ENCODE results near the gene NR4A1. TPM values are rescaled to one million over a fixed set of nuclear protein-coding genes. Genes with fewer than 3 reads are reported as not detected.

NR4A1 gene
- total RNA-seq, 3 donors from 2014 or later, result 16.2 to 123 (median 44.6) TPM

DNA sequence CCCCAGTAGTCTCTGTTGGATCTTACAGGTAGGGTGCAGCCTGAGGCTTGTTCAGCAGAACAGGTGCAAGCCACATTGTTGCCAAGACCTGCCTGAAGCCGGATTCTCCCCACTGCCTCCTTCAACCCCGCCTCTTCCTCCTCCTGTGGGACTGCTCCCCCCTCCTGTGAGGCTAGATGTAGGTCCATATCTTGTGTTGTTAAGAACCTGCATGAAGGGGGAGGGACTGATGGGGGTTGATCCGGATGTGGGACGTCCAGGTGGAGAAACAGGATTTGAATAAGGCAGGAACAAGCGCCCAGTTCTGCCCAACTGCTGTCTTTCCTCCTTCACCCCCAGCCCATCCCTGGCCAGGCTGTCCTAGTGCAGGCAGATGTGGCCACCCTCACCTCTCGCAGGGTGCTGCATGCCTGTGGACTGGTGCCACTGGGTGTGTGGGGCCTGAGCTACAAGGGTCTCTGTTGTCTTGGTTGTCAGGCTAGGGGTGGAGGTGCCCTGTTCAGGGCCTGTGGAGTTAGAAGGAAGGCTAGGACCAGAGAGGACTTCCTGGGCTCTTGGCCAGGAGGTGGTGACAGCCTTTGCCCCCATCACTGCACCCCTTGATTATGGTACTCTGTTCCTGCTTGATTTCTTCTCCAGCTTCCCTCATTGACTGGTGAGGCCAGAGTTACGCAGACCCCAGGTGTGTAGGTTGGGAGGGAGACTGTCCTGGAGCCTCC, 1.4 kb downstream of the NR4A1 start:
- intact Hi-C loops (cut with DNase I, micrococcal nuclease), result no loop called here
- ATAC-seq (peak; percentile 35), DNase-seq (peak; percentile 71 to 83 (median 79))

DNA sequence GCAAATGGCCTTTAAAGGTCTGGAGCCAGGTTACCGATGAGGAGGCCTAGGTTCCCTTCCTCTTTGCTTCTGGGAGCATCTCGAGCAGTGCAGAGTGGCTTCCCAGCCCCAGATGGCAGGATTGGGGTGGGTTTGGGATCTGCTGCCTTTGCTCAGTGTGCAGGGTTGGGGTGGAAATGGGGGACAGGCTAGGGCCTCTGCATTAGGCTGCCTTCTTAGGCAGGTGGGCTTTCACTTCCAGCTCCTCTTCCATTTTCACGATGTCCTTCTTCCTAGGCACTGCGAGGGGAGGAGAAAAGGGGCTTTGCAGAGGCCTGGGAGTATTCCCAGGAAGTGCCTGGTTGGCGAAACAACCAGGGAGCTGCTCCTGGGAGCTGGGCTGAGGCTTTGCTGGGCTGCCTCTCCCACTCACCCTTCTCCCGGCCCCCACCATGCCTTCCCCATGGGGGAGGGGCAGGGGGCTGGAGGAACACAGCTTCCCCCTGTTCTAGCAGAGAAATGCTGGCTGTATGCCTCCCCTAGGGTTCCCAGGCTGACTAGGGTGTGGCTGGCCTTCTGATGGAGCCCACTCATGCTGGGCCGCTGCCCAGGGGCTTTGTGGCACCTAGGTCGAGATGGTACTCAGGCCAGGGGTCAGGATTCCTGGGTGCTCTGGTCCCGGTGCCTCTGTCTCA, 2.4 kb downstream of the NR4A1 start:
- DNase-seq (peak in 1 of 3 donors; percentile 42), ATAC-seq (no peak)
- no peaks in the 10 kb centered on the region for H3K9me3 ChIP-seq
- H3K36me3 ChIP-seq (ENCODE audit: low read depth), result no peaks in the 10 kb centered on the region
- no peak overlapping the region for H3K4me3 ChIP-seq
- intact Hi-C loops (cut with DNase I, micrococcal nuclease), result no loop called here
- H3K4me1 ChIP-seq (ENCODE audit: low read depth), result peaks cover 28% of the 10 kb centered on the region
- TF ChIP-seq, protein P1, sequence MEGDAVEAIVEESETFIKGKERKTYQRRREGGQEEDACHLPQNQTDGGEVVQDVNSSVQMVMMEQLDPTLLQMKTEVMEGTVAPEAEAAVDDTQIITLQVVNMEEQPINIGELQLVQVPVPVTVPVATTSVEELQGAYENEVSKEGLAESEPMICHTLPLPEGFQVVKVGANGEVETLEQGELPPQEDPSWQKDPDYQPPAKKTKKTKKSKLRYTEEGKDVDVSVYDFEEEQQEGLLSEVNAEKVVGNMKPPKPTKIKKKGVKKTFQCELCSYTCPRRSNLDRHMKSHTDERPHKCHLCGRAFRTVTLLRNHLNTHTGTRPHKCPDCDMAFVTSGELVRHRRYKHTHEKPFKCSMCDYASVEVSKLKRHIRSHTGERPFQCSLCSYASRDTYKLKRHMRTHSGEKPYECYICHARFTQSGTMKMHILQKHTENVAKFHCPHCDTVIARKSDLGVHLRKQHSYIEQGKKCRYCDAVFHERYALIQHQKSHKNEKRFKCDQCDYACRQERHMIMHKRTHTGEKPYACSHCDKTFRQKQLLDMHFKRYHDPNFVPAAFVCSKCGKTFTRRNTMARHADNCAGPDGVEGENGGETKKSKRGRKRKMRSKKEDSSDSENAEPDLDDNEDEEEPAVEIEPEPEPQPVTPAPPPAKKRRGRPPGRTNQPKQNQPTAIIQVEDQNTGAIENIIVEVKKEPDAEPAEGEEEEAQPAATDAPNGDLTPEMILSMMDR (IDR thresholded peaks at IDR 0.05), result no peak

More for the DNA sequence above, 1.4 kb downstream of the NR4A1 start:
- H3K36me3 ChIP-seq (ENCODE audit: low read depth), result no peaks in the 10 kb centered on the region
- TF ChIP-seq, protein P1 (IDR thresholded peaks at IDR 0.05), result no peak
- H3K4me3 ChIP-seq, result no peak overlapping the region
- H3K4me1 ChIP-seq (ENCODE audit: low read depth), result peaks cover 28% of the 10 kb centered on the region
- no peaks in the 10 kb centered on the region for H3K9me3 ChIP-seq

DNA sequence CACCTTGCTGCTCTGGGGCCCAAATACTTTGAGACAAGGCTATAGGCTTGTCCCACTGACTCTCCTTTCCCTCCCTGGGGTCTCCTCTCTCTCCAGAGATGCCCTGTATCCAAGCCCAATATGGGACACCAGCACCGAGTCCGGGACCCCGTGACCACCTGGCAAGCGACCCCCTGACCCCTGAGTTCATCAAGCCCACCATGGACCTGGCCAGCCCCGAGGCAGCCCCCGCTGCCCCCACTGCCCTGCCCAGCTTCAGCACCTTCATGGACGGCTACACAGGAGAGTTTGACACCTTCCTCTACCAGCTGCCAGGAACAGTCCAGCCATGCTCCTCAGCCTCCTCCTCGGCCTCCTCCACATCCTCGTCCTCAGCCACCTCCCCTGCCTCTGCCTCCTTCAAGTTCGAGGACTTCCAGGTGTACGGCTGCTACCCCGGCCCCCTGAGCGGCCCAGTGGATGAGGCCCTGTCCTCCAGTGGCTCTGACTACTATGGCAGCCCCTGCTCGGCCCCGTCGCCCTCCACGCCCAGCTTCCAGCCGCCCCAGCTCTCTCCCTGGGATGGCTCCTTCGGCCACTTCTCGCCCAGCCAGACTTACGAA, 3.1 kb downstream of the NR4A1 start:
- DNase-seq, result peak in 2 of 3 donors; percentile 46 to 50
- TF ChIP-seq, protein P1 (IDR thresholded peaks at IDR 0.05), result no peak
- no peaks in the 10 kb centered on the region for H3K9me3 ChIP-seq
- no peaks in the 10 kb centered on the region for H3K36me3 ChIP-seq (ENCODE audit: low read depth)
- peaks cover 28% of the 10 kb centered on the region for H3K4me1 ChIP-seq (ENCODE audit: low read depth)
- H3K4me3 ChIP-seq, result no peak overlapping the region
- intact Hi-C loops (cut with DNase I, micrococcal nuclease), result no loop called here
- no peak for ATAC-seq

DNA sequence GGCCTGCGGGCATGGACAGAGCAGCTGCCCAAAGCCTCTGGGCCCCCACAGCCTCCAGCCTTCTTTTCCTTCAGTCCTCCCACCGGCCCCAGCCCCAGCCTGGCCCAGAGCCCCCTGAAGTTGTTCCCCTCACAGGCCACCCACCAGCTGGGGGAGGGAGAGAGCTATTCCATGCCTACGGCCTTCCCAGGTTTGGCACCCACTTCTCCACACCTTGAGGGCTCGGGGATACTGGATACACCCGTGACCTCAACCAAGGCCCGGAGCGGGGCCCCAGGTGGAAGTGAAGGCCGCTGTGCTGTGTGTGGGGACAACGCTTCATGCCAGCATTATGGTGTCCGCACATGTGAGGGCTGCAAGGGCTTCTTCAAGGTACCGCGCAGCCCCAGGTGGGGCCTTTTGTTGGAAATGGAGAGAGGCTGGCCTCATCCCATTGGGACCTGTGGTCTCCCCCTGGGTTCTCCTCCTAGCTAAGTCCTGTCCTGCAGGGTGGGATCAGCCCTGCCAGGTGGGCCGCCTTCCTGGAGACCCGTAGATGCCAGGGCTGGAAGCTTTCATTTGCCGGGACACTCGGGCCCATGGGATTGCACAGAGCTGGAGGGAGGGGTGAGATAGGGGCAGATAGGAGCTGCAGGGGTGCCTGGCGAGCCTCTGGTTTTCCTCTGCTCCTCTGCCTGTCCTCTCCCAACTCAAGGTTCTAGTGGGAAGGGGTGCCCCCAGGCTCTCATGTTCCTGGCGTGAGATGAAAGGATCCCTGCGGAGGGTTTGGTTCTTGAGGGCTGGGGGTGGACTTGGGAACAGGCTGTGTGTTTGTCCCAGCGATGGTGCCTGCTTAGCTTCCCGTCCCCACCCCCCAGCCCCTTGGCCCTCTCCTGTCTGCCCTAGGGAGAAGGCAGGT, 3.8 kb downstream of the NR4A1 start:
- ATAC-seq (no peak), DNase-seq (peak in 2 of 3 donors; percentile 16 to 21)
- TF ChIP-seq, protein P1 (IDR thresholded peaks at IDR 0.05), result no peak
- H3K36me3 ChIP-seq (ENCODE audit: low read depth), result no peaks in the 10 kb centered on the region
- intact Hi-C loops (cut with DNase I, micrococcal nuclease), result no loop called here
- no peaks in the 10 kb centered on the region for H3K9me3 ChIP-seq
- no peak overlapping the region for H3K4me3 ChIP-seq
- peaks cover 21% of the 10 kb centered on the region for H3K4me1 ChIP-seq (ENCODE audit: low read depth)

Data from mucosa of descending colon (tissue), 3 donors.